Renal cortex interstitium (tissue), 15 donors: Measurements from ENCODE around the gene EHF. TPM values are rescaled to one million over a fixed set of nuclear protein-coding genes. Genes with fewer than 3 reads are reported as not detected.
"Not testable (repeated sequence)": the region's sequence is repeated elsewhere in the genome, so short reads cannot be mapped to it uniquely, and the experiment has no call there.

Experiments used
- DNase-seq, 11 donors: peaks; one replicate each; pipeline ENCODE4 v3.0.0-alpha.2; 2013; ENCODE audit warnings: low read depth in 9 of 11, low spot score in 4 of 11; ENCODE audit errors: extremely low read depth in 1 of 11
- long read RNA-seq, 16 experiments: transcript quantifications; one replicate each; lab custom pipeline, GENCODE V29; 2026
- polyA plus RNA-seq, 3 donors: library from polyadenylated mRNA; unstranded; fragments of 120-200 nt; gene quantifications; one replicate each; pipeline ENCODE4 v1.2.1, GENCODE V29; 2013; ENCODE audit not compliant: insufficient read length in 3 of 3

The EHF gene
- polyA plus RNA-seq = 10 to 100 TPM; 18.4 to 19.0 (median 18.9) TPM
- long read RNA-seq, donor 1 = 0 reads
- long read RNA-seq, donor 2, partial matches to known transcripts = 0 of 1 reads
- long read RNA-seq, donor 2, other reads (novel, unspliced or antisense) = 0 of 1 reads
- long read RNA-seq, donor 3, partial matches to known transcripts = 0 of 4 reads
- long read RNA-seq, donor 3, other reads (novel, unspliced or antisense) = 0 of 4 reads
- long read RNA-seq, donor 4, partial matches to known transcripts = 0 of 1 reads
- long read RNA-seq, donor 4, other reads (novel, unspliced or antisense) = 0 of 1 reads
- long read RNA-seq, donor 5 = 0 reads
- long read RNA-seq, donor 6 = 0 reads
- long read RNA-seq, donor 7, partial matches to known transcripts = 0 of 2 reads
- long read RNA-seq, donor 7, other reads (novel, unspliced or antisense) = 0 of 2 reads
- long read RNA-seq, donor 8, partial matches to known transcripts = 0 of 5 reads
- long read RNA-seq, donor 8, other reads (novel, unspliced or antisense) = 0 of 5 reads
- long read RNA-seq, donor 9, partial matches to known transcripts = 0 of 1 reads
- long read RNA-seq, donor 9, other reads (novel, unspliced or antisense) = 0 of 1 reads
- long read RNA-seq, donor 10 = 0 reads
- long read RNA-seq, donor 11 = 0 reads
- long read RNA-seq, donor 12 = 0 reads
- long read RNA-seq, donor 13 = 0 reads
- long read RNA-seq, donor 14 = 0 reads
- long read RNA-seq, donor 15 = 0 reads
- long read RNA-seq, donor 16, partial matches to known transcripts = 10 of 12 reads
- long read RNA-seq, donor 16, other reads (novel, unspliced or antisense) = 0 of 12 reads

DNA sequence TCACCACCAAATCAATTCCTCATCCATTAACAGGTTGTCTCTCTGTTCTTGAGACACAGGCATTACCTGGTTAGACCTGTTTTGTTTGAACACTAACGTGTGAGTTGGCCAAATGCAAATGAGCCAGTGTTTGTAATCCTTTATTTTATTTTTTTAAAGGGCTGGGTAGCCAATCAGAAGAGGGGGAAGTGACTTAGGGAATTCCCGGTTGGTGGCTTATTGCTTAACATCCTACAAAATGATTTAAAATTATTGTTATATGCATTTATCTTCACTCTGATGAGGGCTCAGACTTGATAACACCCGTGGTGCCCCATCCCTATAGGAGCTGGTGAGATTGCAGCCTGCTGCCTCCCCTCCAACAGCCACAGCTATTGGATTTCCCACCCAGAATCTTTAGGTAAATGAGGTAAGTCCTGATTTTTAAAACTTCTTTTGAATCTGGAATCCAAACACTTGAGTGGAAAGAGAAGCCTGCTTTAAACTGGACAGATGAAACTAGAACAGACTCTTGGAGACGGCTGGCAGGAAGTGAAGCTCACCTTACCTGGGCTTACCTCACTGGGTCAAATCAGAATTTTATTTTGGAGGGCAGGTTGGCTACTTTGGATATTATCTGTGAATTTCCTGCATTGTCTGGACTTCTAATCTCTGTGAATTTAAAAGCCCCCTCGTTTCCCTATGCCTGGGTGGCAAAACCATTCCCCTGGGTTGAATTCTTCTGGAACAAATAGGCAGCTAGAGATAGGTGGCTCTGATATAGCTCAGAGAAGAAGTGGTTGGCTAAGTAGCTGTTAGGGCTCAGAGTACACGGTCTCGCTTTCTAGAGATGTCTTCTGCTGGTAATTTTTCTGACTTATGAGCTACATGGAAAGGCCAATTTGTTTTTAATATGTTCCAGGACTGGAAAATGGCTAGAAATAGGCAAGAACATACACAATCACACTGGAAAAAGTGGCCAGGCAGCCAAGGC lies at the start of gene EHF:
EHF (plus strand) TSS at position 274 of the 973 bp plus-strand sequence. CDS start 21,538 bp downstream, outside the sequence.
- DNase-seq = peak in 2 of 11 donors; percentile 21 to 51

DNA sequence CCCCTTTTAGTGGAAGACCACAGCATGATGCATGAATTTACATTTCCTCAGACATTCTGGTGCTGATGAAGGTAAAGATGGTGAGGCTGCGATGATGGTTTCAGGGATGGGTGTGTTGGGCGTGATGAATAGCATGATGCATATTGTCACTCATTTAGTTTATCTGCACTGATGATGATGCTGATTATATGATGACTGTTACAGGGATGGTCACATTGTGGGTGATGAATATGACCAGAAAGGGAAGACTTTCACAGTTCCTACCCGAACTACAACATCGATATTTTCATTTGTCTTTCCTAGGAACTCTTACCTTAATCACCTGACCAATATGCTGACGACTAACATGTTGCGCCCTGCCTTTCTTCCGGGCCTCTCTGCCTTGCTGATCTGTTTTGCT lies 47.4 kb upstream of the EHF start:
- DNase-seq = no peak

DNA sequence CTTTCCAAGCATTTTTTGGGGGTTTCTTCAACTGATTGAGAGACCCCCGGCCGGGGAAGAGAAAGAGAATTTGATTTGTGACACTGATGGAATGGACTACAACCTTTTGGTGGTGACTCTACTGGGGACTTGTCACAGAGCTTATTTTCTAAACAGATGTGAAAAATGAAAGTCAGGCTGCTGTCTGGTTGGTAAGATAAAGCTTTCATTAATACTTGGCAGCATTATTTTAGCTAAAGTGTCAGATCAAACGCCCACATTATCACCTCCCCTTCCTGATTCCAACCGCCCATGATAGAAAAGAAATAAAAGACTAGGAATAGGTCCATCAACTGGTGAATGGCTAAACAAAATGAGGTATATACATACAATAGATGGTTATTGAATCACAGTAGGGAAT lies 45.6 kb upstream of the EHF start:
- no peak for DNase-seq

GRCh38 chr11:34575671-34576070 lies 45.2 kb upstream of the EHF start:
- DNase-seq = no peak

- no peak for DNase-seq
Measured at GRCh38 chr11:34576331-34576730, 44.6 kb upstream of the EHF start.

GRCh38 chr11:34583818-34584217 lies 37.1 kb upstream of the EHF start:
- DNase-seq = no peak

GRCh38 chr11:34585304-34585734 lies 35.6 kb upstream of the EHF start:
- no peak for DNase-seq

GRCh38 chr11:34585735-34586487 lies 35.0 kb upstream of the EHF start:
- DNase-seq = peak in 10 of 11 donors; percentile 25 to 78 (median 63)

GRCh38 chr11:34586488-34587281 lies 34.2 kb upstream of the EHF start:
- no peak for DNase-seq

GRCh38 chr11:34587282-34587677 lies 33.6 kb upstream of the EHF start:
- DNase-seq = no peak

DNA sequence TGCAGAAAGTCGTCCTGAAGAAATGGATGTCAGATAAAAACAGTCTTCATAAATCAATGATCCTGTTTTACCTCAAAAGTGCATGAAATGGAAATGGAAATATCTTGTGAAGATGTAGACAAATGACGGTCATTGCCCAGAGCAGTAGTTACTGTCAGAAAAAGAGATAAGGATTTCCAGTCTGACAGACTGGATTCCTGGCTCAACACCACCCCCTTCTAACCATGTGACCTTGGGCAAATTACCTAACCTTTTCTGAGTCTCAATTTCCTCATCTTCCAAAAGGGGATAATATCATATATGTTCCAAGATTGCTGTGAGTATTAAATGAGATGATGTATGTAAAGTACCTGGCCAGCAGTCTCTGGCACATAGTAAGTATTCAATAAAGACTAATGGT lies 32.9 kb upstream of the EHF start:
- no peak for DNase-seq

- no peak for DNase-seq
Measured at GRCh38 chr11:34588701-34589100, 32.2 kb upstream of the EHF start.

DNA sequence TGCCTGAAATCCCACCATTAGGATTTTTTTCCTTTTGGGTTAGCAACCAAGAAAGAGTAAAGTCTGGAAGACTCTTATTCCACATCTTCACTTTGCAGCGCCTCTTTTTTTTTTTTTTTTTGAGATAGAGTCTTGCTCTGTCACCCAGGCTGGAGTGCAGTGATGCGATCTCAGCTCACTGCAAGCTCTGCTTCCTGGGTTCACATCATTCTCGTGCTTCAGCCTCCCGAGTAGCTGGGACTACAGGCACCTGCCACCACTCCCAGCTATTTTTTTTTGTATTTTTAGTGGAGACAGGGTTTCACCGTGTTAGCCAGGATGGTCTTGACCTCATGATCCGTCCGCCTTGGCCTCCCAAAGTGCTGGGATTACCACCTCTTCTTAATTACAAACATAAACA lies 31.7 kb upstream of the EHF start:
- not testable (repeated sequence) for DNase-seq

DNA sequence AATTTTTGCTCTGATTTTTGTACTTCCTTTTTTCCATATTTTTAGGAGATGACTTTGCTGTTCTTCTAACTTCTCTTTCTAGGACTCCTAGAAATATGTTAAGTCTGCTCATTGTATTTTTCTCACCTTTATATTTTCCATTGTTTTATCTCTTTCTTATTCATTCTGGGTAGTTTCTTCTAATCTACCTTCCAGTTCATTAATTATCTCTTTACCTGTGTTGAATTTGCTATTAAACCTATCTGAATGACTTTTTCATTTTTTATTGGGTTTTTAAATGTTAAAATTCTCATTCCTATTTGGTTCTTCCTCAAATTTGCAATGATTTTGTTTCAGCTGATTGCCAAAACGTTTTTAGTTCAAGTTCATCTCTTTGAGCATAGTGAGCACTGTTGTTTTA lies 27.8 kb upstream of the EHF start:
- no peak for DNase-seq

GRCh38 chr11:34594603-34595002 lies 26.3 kb upstream of the EHF start:
- no peak for DNase-seq

GRCh38 chr11:34595391-34595790 lies 25.5 kb upstream of the EHF start:
- DNase-seq = no peak

- no peak for DNase-seq
Measured at GRCh38 chr11:34595960-34596644, 24.8 kb upstream of the EHF start.
